GM12865 (cell line): ENCODE data around the gene AGA.
A peak's percentile ranks its signal among the peaks of the same experiment; 100 is the strongest.

Experiments used
- DNase-seq: peaks from one replicate; pipeline ENCODE4 v3.0.0; 2010; ENCODE audit warnings: low read depth
- H3K4me3 ChIP-seq: 2 replicates; pipeline ENCODE4 v1.5.1; 2011; ENCODE audit warnings: mild to moderate bottlenecking, low read depth, low read length, control low read depth
- TF ChIP-seq, protein P1 (sequence below): IDR thresholded peaks from 2 replicates; pipeline ENCODE4 v1.5.1; 2011; ENCODE audit warnings: low read length, control low read depth, low read depth, inconsistent platforms; ENCODE audit not compliant: insufficient read depth; ENCODE audit errors: missing control alignments

The AGA gene

DNA sequence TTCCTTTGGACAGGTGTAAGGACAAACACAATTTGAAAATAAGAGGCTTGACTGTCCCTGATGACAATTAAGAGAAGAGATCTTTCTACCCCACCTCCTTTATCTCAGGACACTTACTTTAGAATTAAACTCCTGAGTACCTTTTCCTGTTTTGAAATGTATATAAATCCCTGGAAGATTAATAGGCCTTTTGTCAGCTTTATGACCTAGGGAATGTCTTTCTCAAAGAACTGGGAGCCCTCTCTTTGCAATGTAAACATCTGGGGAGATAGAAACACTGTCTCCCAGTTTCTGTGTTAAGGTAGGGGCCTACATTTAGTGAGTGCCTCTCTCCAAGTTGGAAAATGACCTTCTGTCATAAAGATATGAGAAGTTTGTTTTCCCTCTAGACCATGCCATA, 31.7 kb downstream of the AGA start:
- TF ChIP-seq, protein P1, sequence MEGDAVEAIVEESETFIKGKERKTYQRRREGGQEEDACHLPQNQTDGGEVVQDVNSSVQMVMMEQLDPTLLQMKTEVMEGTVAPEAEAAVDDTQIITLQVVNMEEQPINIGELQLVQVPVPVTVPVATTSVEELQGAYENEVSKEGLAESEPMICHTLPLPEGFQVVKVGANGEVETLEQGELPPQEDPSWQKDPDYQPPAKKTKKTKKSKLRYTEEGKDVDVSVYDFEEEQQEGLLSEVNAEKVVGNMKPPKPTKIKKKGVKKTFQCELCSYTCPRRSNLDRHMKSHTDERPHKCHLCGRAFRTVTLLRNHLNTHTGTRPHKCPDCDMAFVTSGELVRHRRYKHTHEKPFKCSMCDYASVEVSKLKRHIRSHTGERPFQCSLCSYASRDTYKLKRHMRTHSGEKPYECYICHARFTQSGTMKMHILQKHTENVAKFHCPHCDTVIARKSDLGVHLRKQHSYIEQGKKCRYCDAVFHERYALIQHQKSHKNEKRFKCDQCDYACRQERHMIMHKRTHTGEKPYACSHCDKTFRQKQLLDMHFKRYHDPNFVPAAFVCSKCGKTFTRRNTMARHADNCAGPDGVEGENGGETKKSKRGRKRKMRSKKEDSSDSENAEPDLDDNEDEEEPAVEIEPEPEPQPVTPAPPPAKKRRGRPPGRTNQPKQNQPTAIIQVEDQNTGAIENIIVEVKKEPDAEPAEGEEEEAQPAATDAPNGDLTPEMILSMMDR, result no peak
- DNase-seq, result no peak
- no peak overlapping the region for H3K4me3 ChIP-seq

DNA sequence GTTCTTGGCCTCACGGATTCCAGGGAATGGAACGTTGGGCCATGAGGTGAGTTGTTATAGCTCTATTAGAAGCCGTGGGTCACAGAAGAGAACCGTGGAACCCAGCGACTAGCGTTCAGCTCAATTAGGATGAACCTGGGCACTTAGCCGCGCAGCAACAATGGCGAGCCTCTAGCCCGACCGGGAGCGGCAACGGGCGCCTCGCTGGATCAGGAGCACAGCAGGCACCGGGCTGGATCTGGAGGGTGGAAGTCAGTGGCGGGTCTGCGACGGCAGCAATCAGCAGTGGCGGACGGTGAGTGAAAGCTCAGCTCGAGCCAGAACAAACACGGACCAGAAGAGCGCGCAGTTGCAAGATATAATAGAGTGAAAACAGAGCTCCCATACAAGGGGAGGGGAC, 34.2 kb downstream of the AGA start:
- H3K4me3 ChIP-seq, result no peak overlapping the region
- TF ChIP-seq, protein P1, result no peak
- DNase-seq, result no peak

DNA sequence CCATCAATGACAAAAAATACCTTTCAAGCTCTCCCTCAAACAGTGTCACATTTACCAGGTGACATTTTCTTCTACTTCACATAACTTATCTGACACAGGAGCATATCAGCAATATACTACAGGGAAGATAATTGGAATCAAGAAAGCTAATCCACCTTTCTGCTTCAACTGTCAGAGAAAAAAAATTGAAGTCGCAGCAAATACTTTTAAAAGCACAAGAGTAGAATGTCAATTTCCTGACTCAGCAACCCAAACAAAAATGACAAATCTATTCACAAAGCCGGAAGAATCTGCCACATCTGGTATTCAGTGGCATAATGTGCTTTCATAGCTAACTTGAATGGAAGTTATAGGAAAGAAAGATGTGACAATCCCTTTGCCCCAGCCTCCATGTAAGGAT, 36.7 kb downstream of the AGA start:
- TF ChIP-seq, protein P1, result no peak
- H3K4me3 ChIP-seq, result no peak overlapping the region
- DNase-seq, result no peak

DNA sequence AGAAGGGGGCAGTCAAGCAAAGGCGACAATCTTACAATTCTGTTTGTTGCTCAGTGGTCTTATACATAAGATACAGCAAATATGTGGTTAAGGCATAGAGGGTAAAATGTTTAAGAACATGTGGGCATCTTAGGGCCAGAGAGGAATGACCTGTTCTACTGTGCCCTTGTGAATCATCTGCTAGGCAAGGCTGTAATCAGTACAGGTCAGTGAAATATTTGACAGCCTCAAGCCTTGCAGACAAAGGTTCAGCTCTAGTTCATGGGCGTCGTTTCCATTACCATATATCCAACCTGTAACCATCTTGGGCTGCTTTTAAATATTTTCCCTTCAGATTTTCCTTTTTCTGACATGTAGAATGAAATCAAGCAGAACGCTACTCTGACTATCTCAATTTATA, 37.3 kb downstream of the AGA start:
- no peak for DNase-seq
- TF ChIP-seq, protein P1, result no peak
- H3K4me3 ChIP-seq, result no peak overlapping the region

DNA sequence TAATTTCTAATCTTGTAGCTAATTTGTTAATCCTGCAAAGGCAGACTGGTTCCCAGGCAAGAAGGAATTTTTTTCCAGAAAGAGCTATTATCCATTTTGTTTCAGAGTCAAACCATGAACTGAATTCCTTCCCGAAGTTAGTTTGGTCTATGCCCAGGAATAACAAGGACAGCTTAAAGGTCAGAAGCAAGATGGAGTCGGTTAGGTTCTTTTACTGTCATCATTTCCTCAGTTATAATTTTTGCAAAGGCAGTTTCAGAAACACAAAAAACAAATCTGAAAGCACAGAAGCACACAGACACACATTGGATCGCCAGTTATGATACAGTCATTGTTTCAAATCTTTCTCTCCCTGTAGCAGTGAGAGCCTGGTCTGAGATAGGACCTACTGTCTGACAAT, 37.9 kb downstream of the AGA start:
- TF ChIP-seq, protein P1, result no peak
- no peak overlapping the region for H3K4me3 ChIP-seq
- peak; percentile 7 for DNase-seq

DNA sequence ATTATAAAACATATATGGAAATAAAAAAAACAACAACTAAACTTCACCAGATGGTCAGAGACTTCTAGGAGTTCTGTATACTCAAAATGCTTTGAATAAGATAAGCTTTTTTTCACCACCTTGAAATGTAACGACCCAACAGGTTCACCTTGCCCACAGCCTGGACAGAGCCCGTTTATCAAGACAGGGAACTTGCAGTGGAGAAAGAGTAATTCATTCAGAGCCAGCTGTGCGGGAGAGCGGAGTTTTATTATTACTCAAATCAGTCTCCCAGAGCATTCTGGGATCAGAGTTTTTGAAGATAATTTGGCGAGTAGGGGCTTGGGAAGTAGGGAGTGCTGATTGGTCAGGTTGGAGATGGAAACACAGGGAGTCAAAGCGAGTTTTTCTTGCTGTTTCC, 38.5 kb downstream of the AGA start:
- no peak for DNase-seq
- no peak overlapping the region for H3K4me3 ChIP-seq
- TF ChIP-seq, protein P1, result no peak

DNA sequence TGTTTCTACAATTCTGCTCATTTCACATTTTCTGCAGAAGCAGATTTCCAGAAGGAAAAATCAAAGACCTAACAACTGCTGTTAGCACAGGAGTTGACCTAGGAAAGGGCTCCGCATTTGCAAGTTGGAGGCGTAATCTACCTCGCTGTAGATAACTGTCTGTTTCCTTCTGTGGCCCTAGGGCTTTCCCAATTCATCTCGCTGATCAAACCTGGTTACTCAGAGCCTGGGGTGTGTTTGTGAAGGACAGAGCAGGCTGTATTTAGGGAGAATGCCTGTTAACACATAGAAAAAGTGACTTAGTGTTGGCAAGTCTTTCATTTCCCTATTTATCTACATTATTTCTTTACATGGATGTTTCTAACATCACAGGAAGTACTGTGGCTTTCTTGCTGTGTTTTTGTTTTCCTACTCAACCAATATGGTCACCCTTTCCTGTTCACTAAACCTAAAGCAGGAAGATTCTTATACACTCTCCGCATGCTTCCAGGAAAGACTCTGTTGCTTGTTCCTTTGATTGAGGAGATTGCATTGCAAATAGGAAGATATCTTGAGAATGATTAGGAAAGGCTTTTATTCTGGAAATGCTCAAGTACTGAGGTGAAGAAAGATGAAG, 40.5 kb downstream of the AGA start:
- no peak overlapping the region for H3K4me3 ChIP-seq
- TF ChIP-seq, protein P1, result no peak
- no peak for DNase-seq
